OCI-LY3 (cell line): ENCODE data around the gene MED27.

Experiments
- H2AFZ ChIP-seq: fragments of 200-600, 300-600 bp; shearing (Covaris generic); 2 replicates; pipeline ENCODE4 v1.6.0; 2014; ENCODE audit warnings: antibody characterized with exemption, low read depth, low read length
- H3K27ac ChIP-seq: fragments of 200-600, 300-600 bp; sonication (generic); 2 replicates; pipeline ENCODE4 v1.5.1; 2014; ENCODE audit warnings: mild to moderate bottlenecking, low read length, moderate library complexity, mixed read lengths
- H3K27me3 ChIP-seq: fragments of 200-600, 300-600 bp; sonication (generic); 2 replicates; pipeline ENCODE4 v1.6.1; 2014; ENCODE audit warnings: low read depth, low read length, mixed read lengths
- H3K36me3 ChIP-seq: fragments of 200-600, 300-600 bp; sonication (generic); replicated peaks from 2 replicates; pipeline ENCODE3; 2014; ENCODE audit warnings: low read depth, low read length, mixed read lengths
- H3K4me1 ChIP-seq: fragments of 300-600, 200-600 bp; sonication (generic); 2 replicates; pipeline ENCODE4 v1.6.1; 2014; ENCODE audit warnings: low read length, mixed read lengths
- H3K4me2 ChIP-seq: fragments of 200-600, 300-600 bp; sonication (generic); 2 replicates; pipeline ENCODE4 v1.6.1; 2014; ENCODE audit warnings: low read length, mixed read lengths
- H3K4me3 ChIP-seq: fragments of 300-600, 200-600 bp; sonication (generic); 2 replicates; pipeline ENCODE4 v1.5.1; 2014; ENCODE audit warnings: antibody characterized with exemption, mild to moderate bottlenecking, low read length, moderate library complexity
- H3K79me2 ChIP-seq: fragments of 300-600, 200-600 bp; shearing (Covaris generic); 2 replicates; pipeline ENCODE4 v1.6.1; 2014; ENCODE audit warnings: mild to moderate bottlenecking, low read length, mixed read lengths
- H3K9ac ChIP-seq: fragments of 300-600, 200-600 bp; shearing (Covaris generic); 2 replicates; pipeline ENCODE4 v1.6.0; 2014; ENCODE audit warnings: mild to moderate bottlenecking, low read length, moderate library complexity
- H3K9me3 ChIP-seq: fragments of 200-600, 300-600 bp; shearing (Covaris generic); 2 replicates; pipeline ENCODE4 v1.6.1; 2014; ENCODE audit warnings: low read length, mixed read lengths; ENCODE audit not compliant: insufficient read depth
- H4K20me1 ChIP-seq: fragments of 200-600, 300-600 bp; sonication (generic); 2 replicates; pipeline ENCODE4 v1.6.1; 2016; ENCODE audit warnings: low read length, mixed read lengths; ENCODE audit not compliant: insufficient read depth
- CTCF ChIP-seq: fragments of 200-600, 300-600 bp; sonication (generic); IDR thresholded peaks from 2 replicates; pipeline ENCODE4 v1.5.1; 2014; ENCODE audit warnings: antibody characterized with exemption, low read length, low read depth
- EZH2phosphoT487 ChIP-seq: fragments of 200-600 bp; shearing (Covaris generic); IDR thresholded peaks from 2 replicates; pipeline ENCODE4 v1.6.1; 2018; ENCODE audit warnings: antibody characterized with exemption, mixed run types, low read depth

MED27 gene

GRCh38 chr9:131865446-131866195, 214.0 kb downstream of the MED27 start:
- no peak overlapping the region for H3K27ac ChIP-seq
- no peaks in the 10 kb centered on the region for H3K27me3 ChIP-seq
- no peaks in the 10 kb centered on the region for H4K20me1 ChIP-seq
- H3K36me3 ChIP-seq: no peaks in the 10 kb centered on the region
- no peaks in the 10 kb centered on the region for H3K4me1 ChIP-seq
- no peak overlapping the region for H3K4me2 ChIP-seq
- H3K9me3 ChIP-seq: no peaks in the 10 kb centered on the region
- H3K9ac ChIP-seq: no peak overlapping the region
- TF ChIP-seq EZH2phosphoT487 (no peak), CTCF (no peak)
- no peak overlapping the region for H3K4me3 ChIP-seq
- no peaks in the 10 kb centered on the region for H3K79me2 ChIP-seq
- no peak overlapping the region for H2AFZ ChIP-seq

GRCh38 chr9:131864531-131864930, 215.1 kb downstream of the MED27 start:
- TF ChIP-seq CTCF (no peak), EZH2phosphoT487 (no peak)
- Histone ChIP-seq H3K9ac (no peak overlapping the region), H3K27me3 (no peaks in the 10 kb centered on the region), H3K36me3 (no peaks in the 10 kb centered on the region), H3K79me2 (no peaks in the 10 kb centered on the region), H3K4me1 (no peaks in the 10 kb centered on the region), H3K4me3 (no peak overlapping the region), H3K27ac (no peak overlapping the region), H2AFZ (no peak overlapping the region), H4K20me1 (no peaks in the 10 kb centered on the region), H3K4me2 (no peak overlapping the region), H3K9me3 (no peaks in the 10 kb centered on the region)

GRCh38 chr9:131863306-131863896, 216.3 kb downstream of the MED27 start:
- H3K4me2 ChIP-seq: no peak overlapping the region
- no peak overlapping the region for H2AFZ ChIP-seq
- H4K20me1 ChIP-seq: no peaks in the 10 kb centered on the region
- H3K9ac ChIP-seq: no peak overlapping the region
- H3K27me3 ChIP-seq: no peaks in the 10 kb centered on the region
- H3K9me3 ChIP-seq: no peaks in the 10 kb centered on the region
- H3K27ac ChIP-seq: no peak overlapping the region
- no peaks in the 10 kb centered on the region for H3K79me2 ChIP-seq
- H3K4me1 ChIP-seq: no peaks in the 10 kb centered on the region
- no peak for TF ChIP-seq EZH2phosphoT487
- TF ChIP-seq CTCF: no peak
- H3K36me3 ChIP-seq: no peaks in the 10 kb centered on the region
- H3K4me3 ChIP-seq: no peak overlapping the region

- H3K27ac ChIP-seq: no peak overlapping the region
- no peaks in the 10 kb centered on the region for H3K4me1 ChIP-seq
- H3K9me3 ChIP-seq: no peaks in the 10 kb centered on the region
- H3K9ac ChIP-seq: no peak overlapping the region
- no peak overlapping the region for H2AFZ ChIP-seq
- H3K27me3 ChIP-seq: no peaks in the 10 kb centered on the region
- H4K20me1 ChIP-seq: no peaks in the 10 kb centered on the region
- H3K36me3 ChIP-seq: no peaks in the 10 kb centered on the region
- no peak overlapping the region for H3K4me3 ChIP-seq
- no peak for TF ChIP-seq EZH2phosphoT487
- no peak for TF ChIP-seq CTCF
- H3K79me2 ChIP-seq: no peaks in the 10 kb centered on the region
- H3K4me2 ChIP-seq: no peak overlapping the region
These were observed 217.4 kb downstream of the MED27 start for GRCh38 chr9:131862261-131862660.
